ENCODE results near the gene SEPTIN1.

DNA sequence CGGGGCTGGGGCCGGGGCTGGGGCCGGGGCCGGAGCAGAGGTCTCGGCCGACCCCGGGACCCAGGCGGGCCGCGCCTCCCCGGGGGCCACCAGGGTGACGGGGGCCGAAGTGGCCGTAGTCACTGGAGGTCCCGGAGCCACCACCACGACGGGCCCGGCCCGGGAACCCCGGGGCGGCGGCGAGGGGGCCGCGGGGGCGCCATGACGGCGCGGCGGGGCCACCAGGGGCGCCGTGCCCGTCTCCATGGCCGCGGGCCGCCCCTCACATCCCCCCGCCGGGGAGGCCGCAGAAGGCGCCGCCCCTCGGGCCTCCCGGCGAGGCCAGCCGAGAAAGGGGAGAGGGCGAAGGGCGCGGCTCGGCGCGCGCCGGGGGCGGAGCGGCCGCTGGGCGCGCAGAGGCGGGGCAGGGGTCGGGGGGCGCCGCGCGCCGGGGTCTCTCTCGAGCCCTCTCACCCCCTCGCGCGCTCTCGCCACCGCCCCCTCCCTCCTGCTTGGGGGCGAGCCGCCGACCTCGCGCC, 12.4 kb downstream of the SEPTIN1 start:
- TF ChIP-seq GFI1B (tag by site-specific recombination; IDR thresholded peaks at IDR 0.05) (no peak), YY2 (tag by site-specific recombination; IDR thresholded peaks at IDR 0.05) (no peak), ZXDB (tag by site-specific recombination; IDR thresholded peaks at IDR 0.05) (no peak), ZNF174 (tag by site-specific recombination; IDR thresholded peaks at IDR 0.05) (no peak), ZFP41 (tag by site-specific recombination; IDR thresholded peaks at IDR 0.05; ENCODE audit: borderline replicate concordance) (no peak), KLF9 (tag by site-specific recombination; IDR thresholded peaks at IDR 0.05; ENCODE audit: low read depth) (no peak), ZNF548 (tag by site-specific recombination; IDR thresholded peaks at IDR 0.05) (no peak)
- TF ChIP-seq, protein P1, sequence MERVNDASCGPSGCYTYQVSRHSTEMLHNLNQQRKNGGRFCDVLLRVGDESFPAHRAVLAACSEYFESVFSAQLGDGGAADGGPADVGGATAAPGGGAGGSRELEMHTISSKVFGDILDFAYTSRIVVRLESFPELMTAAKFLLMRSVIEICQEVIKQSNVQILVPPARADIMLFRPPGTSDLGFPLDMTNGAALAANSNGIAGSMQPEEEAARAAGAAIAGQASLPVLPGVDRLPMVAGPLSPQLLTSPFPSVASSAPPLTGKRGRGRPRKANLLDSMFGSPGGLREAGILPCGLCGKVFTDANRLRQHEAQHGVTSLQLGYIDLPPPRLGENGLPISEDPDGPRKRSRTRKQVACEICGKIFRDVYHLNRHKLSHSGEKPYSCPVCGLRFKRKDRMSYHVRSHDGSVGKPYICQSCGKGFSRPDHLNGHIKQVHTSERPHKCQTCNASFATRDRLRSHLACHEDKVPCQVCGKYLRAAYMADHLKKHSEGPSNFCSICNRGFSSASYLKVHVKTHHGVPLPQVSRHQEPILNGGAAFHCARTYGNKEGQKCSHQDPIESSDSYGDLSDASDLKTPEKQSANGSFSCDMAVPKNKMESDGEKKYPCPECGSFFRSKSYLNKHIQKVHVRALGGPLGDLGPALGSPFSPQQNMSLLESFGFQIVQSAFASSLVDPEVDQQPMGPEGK (tag by site-specific recombination; IDR thresholded peaks at IDR 0.05) = no peak
- TF ChIP-seq, protein P2, sequence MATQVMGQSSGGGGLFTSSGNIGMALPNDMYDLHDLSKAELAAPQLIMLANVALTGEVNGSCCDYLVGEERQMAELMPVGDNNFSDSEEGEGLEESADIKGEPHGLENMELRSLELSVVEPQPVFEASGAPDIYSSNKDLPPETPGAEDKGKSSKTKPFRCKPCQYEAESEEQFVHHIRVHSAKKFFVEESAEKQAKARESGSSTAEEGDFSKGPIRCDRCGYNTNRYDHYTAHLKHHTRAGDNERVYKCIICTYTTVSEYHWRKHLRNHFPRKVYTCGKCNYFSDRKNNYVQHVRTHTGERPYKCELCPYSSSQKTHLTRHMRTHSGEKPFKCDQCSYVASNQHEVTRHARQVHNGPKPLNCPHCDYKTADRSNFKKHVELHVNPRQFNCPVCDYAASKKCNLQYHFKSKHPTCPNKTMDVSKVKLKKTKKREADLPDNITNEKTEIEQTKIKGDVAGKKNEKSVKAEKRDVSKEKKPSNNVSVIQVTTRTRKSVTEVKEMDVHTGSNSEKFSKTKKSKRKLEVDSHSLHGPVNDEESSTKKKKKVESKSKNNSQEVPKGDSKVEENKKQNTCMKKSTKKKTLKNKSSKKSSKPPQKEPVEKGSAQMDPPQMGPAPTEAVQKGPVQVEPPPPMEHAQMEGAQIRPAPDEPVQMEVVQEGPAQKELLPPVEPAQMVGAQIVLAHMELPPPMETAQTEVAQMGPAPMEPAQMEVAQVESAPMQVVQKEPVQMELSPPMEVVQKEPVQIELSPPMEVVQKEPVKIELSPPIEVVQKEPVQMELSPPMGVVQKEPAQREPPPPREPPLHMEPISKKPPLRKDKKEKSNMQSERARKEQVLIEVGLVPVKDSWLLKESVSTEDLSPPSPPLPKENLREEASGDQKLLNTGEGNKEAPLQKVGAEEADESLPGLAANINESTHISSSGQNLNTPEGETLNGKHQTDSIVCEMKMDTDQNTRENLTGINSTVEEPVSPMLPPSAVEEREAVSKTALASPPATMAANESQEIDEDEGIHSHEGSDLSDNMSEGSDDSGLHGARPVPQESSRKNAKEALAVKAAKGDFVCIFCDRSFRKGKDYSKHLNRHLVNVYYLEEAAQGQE (tag by site-specific recombination; IDR thresholded peaks at IDR 0.05) = no peak
- TF ChIP-seq, protein P3, sequence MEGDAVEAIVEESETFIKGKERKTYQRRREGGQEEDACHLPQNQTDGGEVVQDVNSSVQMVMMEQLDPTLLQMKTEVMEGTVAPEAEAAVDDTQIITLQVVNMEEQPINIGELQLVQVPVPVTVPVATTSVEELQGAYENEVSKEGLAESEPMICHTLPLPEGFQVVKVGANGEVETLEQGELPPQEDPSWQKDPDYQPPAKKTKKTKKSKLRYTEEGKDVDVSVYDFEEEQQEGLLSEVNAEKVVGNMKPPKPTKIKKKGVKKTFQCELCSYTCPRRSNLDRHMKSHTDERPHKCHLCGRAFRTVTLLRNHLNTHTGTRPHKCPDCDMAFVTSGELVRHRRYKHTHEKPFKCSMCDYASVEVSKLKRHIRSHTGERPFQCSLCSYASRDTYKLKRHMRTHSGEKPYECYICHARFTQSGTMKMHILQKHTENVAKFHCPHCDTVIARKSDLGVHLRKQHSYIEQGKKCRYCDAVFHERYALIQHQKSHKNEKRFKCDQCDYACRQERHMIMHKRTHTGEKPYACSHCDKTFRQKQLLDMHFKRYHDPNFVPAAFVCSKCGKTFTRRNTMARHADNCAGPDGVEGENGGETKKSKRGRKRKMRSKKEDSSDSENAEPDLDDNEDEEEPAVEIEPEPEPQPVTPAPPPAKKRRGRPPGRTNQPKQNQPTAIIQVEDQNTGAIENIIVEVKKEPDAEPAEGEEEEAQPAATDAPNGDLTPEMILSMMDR (tag by site-specific recombination; IDR thresholded peaks at IDR 0.05) = no peak
- TF ChIP-seq, protein P4, sequence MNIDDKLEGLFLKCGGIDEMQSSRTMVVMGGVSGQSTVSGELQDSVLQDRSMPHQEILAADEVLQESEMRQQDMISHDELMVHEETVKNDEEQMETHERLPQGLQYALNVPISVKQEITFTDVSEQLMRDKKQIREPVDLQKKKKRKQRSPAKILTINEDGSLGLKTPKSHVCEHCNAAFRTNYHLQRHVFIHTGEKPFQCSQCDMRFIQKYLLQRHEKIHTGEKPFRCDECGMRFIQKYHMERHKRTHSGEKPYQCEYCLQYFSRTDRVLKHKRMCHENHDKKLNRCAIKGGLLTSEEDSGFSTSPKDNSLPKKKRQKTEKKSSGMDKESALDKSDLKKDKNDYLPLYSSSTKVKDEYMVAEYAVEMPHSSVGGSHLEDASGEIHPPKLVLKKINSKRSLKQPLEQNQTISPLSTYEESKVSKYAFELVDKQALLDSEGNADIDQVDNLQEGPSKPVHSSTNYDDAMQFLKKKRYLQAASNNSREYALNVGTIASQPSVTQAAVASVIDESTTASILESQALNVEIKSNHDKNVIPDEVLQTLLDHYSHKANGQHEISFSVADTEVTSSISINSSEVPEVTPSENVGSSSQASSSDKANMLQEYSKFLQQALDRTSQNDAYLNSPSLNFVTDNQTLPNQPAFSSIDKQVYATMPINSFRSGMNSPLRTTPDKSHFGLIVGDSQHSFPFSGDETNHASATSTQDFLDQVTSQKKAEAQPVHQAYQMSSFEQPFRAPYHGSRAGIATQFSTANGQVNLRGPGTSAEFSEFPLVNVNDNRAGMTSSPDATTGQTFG (tag by site-specific recombination; IDR thresholded peaks at IDR 0.05; ENCODE audit: borderline replicate concordance) = no peak

Data from HEK293 (cell line).